IMR-90 (cell line): ENCODE measurements around the gene NUP58. TPM values are rescaled to one million over a fixed set of nuclear protein-coding genes. Genes with fewer than 3 reads are reported as not detected.

Experiments used
- ATAC-seq: fragments of 200-7000 bp; cut with Tn5 transposase; 2 replicates; pipeline ENCODE4 v1.9.1; 2020; ENCODE audit warnings: low read depth, mild to moderate bottlenecking, moderate library complexity
- BruUV-seq: library from RNA; stranded (reverse); fragments of 400-500 nt; replicated peaks from 2 replicates; lab custom pipeline; 2021; lab: Mats Ljungman, UMichigan
- CTCF ChIA-PET: fragments of 300-600 bp; formaldehyde crosslinking; extraction: SDS; loops from one replicate; lab custom pipeline; 2021; ENCODE audit warnings: antibody characterized with exemption; lab: Yijun Ruan, JAX
- POLR2A ChIA-PET: fragments of 300-600 bp; sonication (Branson Sonifier 250); formaldehyde crosslinking; loops from one replicate; lab custom pipeline; 2022; ENCODE audit warnings: antibody characterized with exemption; ENCODE audit not compliant: unreplicated experiment; lab: Charles Lee
- DNase-seq: peaks from one replicate; pipeline ENCODE4 v3.0.0; 2013
- H2AFZ ChIP-seq: replicated peaks from 2 replicates; pipeline ENCODE3; 2013; ENCODE audit warnings: low read length, mild to moderate bottlenecking; ENCODE audit not compliant: poor library complexity
- H2AK5ac ChIP-seq: 2 replicates; pipeline ENCODE4 v1.6.1; 2013; ENCODE audit warnings: low read depth, low read length, inconsistent platforms
- H2AK9ac ChIP-seq: replicated peaks from 2 replicates; pipeline ENCODE3; 2013; ENCODE audit warnings: mild to moderate bottlenecking, low read depth, low read length, moderate library complexity; ENCODE audit not compliant: poor library complexity
- H2BK120ac ChIP-seq: 2 replicates; pipeline ENCODE4 v1.6.1; 2013; ENCODE audit warnings: low read depth, low read length, inconsistent platforms
- H2BK15ac ChIP-seq: 3 replicates; pipeline ENCODE4 v1.6.1; 2013; ENCODE audit warnings: low read depth, low read length, inconsistent platforms
- H2BK20ac ChIP-seq: 2 replicates; pipeline ENCODE4 v1.6.1; 2013; ENCODE audit warnings: low read depth, mild to moderate bottlenecking, inconsistent platforms, low read length, moderate library complexity
- H2BK5ac ChIP-seq: 2 replicates; pipeline ENCODE4 v1.6.1; 2013; ENCODE audit warnings: mild to moderate bottlenecking, low read depth, low read length, inconsistent platforms; ENCODE audit not compliant: poor library complexity, severe bottlenecking
- H3K14ac ChIP-seq: replicated peaks from 2 replicates; pipeline ENCODE4 v1.6.1; 2013; ENCODE audit warnings: low read depth, low read length, inconsistent platforms
- H3K18ac ChIP-seq: 2 replicates; pipeline ENCODE4 v1.6.1; 2013; ENCODE audit warnings: low read depth, low read length, control low read depth
- H3K23ac ChIP-seq: 2 replicates; pipeline ENCODE4 v1.6.1; 2013; ENCODE audit warnings: low read depth, low read length, inconsistent platforms
- H3K27ac ChIP-seq: 2 replicates; pipeline ENCODE4 v1.5.1; 2013; ENCODE audit warnings: mild to moderate bottlenecking, control low read depth, low read length; ENCODE audit not compliant: insufficient read depth
- H3K27me3 ChIP-seq: 2 replicates; pipeline ENCODE4 v1.6.1; 2013; ENCODE audit warnings: low read length; ENCODE audit not compliant: control insufficient read depth, insufficient read depth
- H3K36me3 ChIP-seq: 2 replicates; pipeline ENCODE4 v1.6.1; 2013; ENCODE audit warnings: low read length, mixed read lengths; ENCODE audit not compliant: control insufficient read depth, insufficient read depth
- H3K4ac ChIP-seq: 2 replicates; pipeline ENCODE4 v1.6.1; 2013; ENCODE audit warnings: low read depth, low read length, inconsistent platforms
- H3K4me1 ChIP-seq: 2 replicates; pipeline ENCODE4 v1.6.1; 2013; ENCODE audit warnings: low read length, mixed read lengths; ENCODE audit not compliant: control insufficient read depth, insufficient read depth
- H3K4me2 ChIP-seq: 2 replicates; pipeline ENCODE4 v1.6.1; 2013; ENCODE audit warnings: low read depth, mild to moderate bottlenecking, control low read depth, low read length, moderate library complexity
- H3K4me3 ChIP-seq: 2 replicates; pipeline ENCODE4 v1.5.1; 2013; ENCODE audit warnings: low read depth, mild to moderate bottlenecking, control low read depth, low read length, moderate library complexity; ENCODE audit not compliant: insufficient read depth
- H3K56ac ChIP-seq: 2 replicates; pipeline ENCODE4 v1.6.1; 2013; ENCODE audit warnings: low read length, inconsistent platforms; ENCODE audit not compliant: insufficient read depth; ENCODE audit errors: extremely low read depth
- H3K79me1 ChIP-seq, 2 experiments: 2 replicates each; pipeline ENCODE4 v1.6.1; 2013; ENCODE audit warnings: low read length in 2 of 2, inconsistent platforms in 1 of 2, low read depth in 1 of 2
- H3K9ac ChIP-seq: 2 replicates; pipeline ENCODE4 v1.6.1; 2013; ENCODE audit warnings: low read depth, low read length, control low read depth
- H3K9me1 ChIP-seq: 2 replicates; pipeline ENCODE4 v1.6.1; 2013; ENCODE audit warnings: low read length, inconsistent platforms; ENCODE audit not compliant: insufficient read depth
- H3K9me3 ChIP-seq: 2 replicates; pipeline ENCODE4 v1.6.1; 2013; ENCODE audit warnings: low read length; ENCODE audit not compliant: control insufficient read depth, insufficient read depth
- H4K20me1 ChIP-seq: 2 replicates; pipeline ENCODE4 v1.6.1; 2013; ENCODE audit warnings: low read length, inconsistent platforms; ENCODE audit not compliant: insufficient read depth
- H4K5ac ChIP-seq: 2 replicates; pipeline ENCODE4 v1.6.1; 2013; ENCODE audit warnings: mild to moderate bottlenecking, low read depth, low read length, control low read depth
- H4K8ac ChIP-seq, 2 experiments: 2 replicates each; pipeline ENCODE4 v1.6.1; 2013; ENCODE audit warnings: low read depth in 2 of 2, low read length in 2 of 2, control low read depth in 1 of 2, inconsistent platforms in 1 of 2
- H4K91ac ChIP-seq: 2 replicates; pipeline ENCODE4 v1.6.1; 2013; ENCODE audit warnings: low read depth, low read length, inconsistent platforms; ENCODE audit not compliant: insufficient read depth
- CEBPB ChIP-seq: IDR thresholded peaks from 2 replicates; pipeline ENCODE4 v1.6.1; 2012; ENCODE audit warnings: low read depth, low read length, improper control_type of control experiment
- FOS ChIP-seq: fragments of 150-350 bp; IDR thresholded peaks from 2 replicates; pipeline ENCODE4 v1.6.1; 2016; ENCODE audit warnings: low read depth, low read length
- MAFK ChIP-seq: IDR thresholded peaks from 2 replicates; pipeline ENCODE4 v1.6.1; 2012; ENCODE audit warnings: low read depth, low read length, improper control_type of control experiment
- MAZ ChIP-seq: IDR thresholded peaks from 2 replicates; pipeline ENCODE4 v1.6.1; 2012; ENCODE audit warnings: low read depth, mild to moderate bottlenecking, low read length, improper control_type of control experiment, moderate library complexity, borderline replicate concordance
- MXI1 ChIP-seq: IDR thresholded peaks from 2 replicates; pipeline ENCODE4 v1.6.1; 2012; ENCODE audit warnings: low read depth, mild to moderate bottlenecking, low read length, moderate library complexity, borderline replicate concordance
- NFE2L2 ChIP-seq: fragments of 150-350 bp; IDR thresholded peaks from 2 replicates; pipeline ENCODE4 v1.6.1; 2016; ENCODE audit warnings: low read depth, mild to moderate bottlenecking, low read length
- POLR2A ChIP-seq: IDR thresholded peaks from 2 replicates; pipeline ENCODE4 v1.6.1; 2012; ENCODE audit warnings: mild to moderate bottlenecking, low read depth, low read length
- RCOR1 ChIP-seq: IDR thresholded peaks from 2 replicates; pipeline ENCODE4 v1.6.1; 2012; ENCODE audit warnings: mild to moderate bottlenecking, low read length, improper control_type of control experiment; ENCODE audit not compliant: insufficient replicate concordance
- RFX5 ChIP-seq: IDR thresholded peaks from 2 replicates; pipeline ENCODE4 v1.8.0; 2012; ENCODE audit warnings: low read depth, mild to moderate bottlenecking, low read length, moderate library complexity
- SMC3 ChIP-seq: fragments of 150-350 bp; IDR thresholded peaks from 2 replicates; pipeline ENCODE4 v1.6.1; 2016; ENCODE audit warnings: low read depth, mild to moderate bottlenecking, antibody characterized with exemption, low read length, moderate library complexity
- USF2 ChIP-seq: fragments of 150-350 bp; IDR thresholded peaks from 2 replicates; pipeline ENCODE4 v1.6.1; 2017; ENCODE audit warnings: mild to moderate bottlenecking, antibody characterized with exemption, low read length, low read depth
- WGBS, 2 experiments: methylation state at CpG; one replicate each; pipeline versions ENCODE4 v1.1.5 to v1.1.7; 2013; ENCODE audit warnings: missing lambda C conversion rate in 2 of 2; ENCODE audit not compliant: insufficient read length in 1 of 2; ENCODE audit errors: extremely low coverage in 2 of 2; 5-methylcytosine and 5-hydroxymethylcytosine counted together
- dilution Hi-C: fragments of 300-500 bp; cut with HindIII; formaldehyde crosslinking; loops from one replicate; pipeline ENCODE4 v1.14.3; 2018; ENCODE audit warnings: low sequenced_read_pairs; ENCODE audit not compliant: unreplicated experiment
- in situ Hi-C: fragments of 300-500 bp; cut with MboI; formaldehyde crosslinking; loops from 3 replicates; pipeline ENCODE4 v1.14.3; 2019; ENCODE audit warnings: low sequenced_read_pairs, inconsistent platforms, mixed read lengths
- intact Hi-C: fragments of 100-400 bp; cut with micrococcal nuclease; formaldehyde crosslinking; loops from 2 replicates; pipeline ENCODE4 v1.10.0; 2022
- polyA plus RNA-seq, 3 experiments: library from polyadenylated mRNA; depleted of rRNA; stranded (reverse); fragments of >200 nt; gene quantifications; 2 replicates each; pipeline ENCODE4 v1.2.3, GENCODE V29; 2012; ENCODE audit warnings: low replicate concordance in 1 of 3
- total RNA-seq: library from RNA; depleted of rRNA; stranded (reverse); fragments of >200 nt; gene quantifications from 2 replicates; pipeline ENCODE4 v1.2.3, GENCODE V29; 2012
- TF ChIP-seq, protein P1 (sequence below): conservative IDR thresholded peaks from 2 replicates; pipeline ENCODE4 v1.5.1; 2012; ENCODE audit warnings: mild to moderate bottlenecking, low read depth, low read length, improper control_type of control experiment

NUP58 gene
- total and polyA plus RNA-seq, 2 of the 4 experiments (the other 2 are of a cell fraction) = 29.7 to 50.7 TPM

- H4K5ac ChIP-seq = no peak overlapping the region
- no TSS peak for BruUV-seq
- intact Hi-C loops = no loop called here
- no peak overlapping the region for H2AK5ac ChIP-seq
- H3K9ac ChIP-seq = no peak overlapping the region
- H4K20me1 ChIP-seq = no peaks in the 10 kb centered on the region
- H2BK20ac ChIP-seq = no peak overlapping the region
- DNase-seq (peak; percentile 28), ATAC-seq (no peak)
- no peak overlapping the region for H3K4me3 ChIP-seq
- H2AK9ac ChIP-seq = no peak overlapping the region
- peaks cover 9% of the 10 kb centered on the region in 2 experiments for H3K79me1 ChIP-seq
- H2BK120ac ChIP-seq = no peak overlapping the region
- H3K4me1 ChIP-seq = no peaks in the 10 kb centered on the region
- POLR2A ChIA-PET = interaction anchor here (0.6 kb wide), 1 partner anchor 737 kb away, joined by 3 read pairs; no protein-coding TSS in a partner anchor
- H3K14ac ChIP-seq = no peak overlapping the region
- no peak overlapping the region for H2BK15ac ChIP-seq
- H3K23ac ChIP-seq = no peak overlapping the region
- no peak overlapping the region for H2BK5ac ChIP-seq
- CTCF ChIA-PET = interaction anchor here (0.8 to 0.9 kb wide), 2 partner anchors 11 to 1368 kb away, joined by 3 to 4 read pairs; no protein-coding TSS in a partner anchor
- in situ Hi-C loops = no loop called here
- dilution Hi-C loops = no loop called here
- no peaks in the 10 kb centered on the region; the same call in 1 of the 2 replicates for H3K9me1 ChIP-seq
- WGBS, 2 experiments = no CpG with 5 or more reads among the region's 1 CpG
- H3K4me2 ChIP-seq = no peak overlapping the region
- H3K4ac ChIP-seq = no peak overlapping the region
- H4K8ac ChIP-seq = no peak overlapping the region
- H3K36me3 ChIP-seq = peaks cover 33% of the 10 kb centered on the region
- TF ChIP-seq RCOR1 (no peak), MAZ (no peak), POLR2A (no peak), MAFK (no peak), CEBPB (no peak), RFX5 (no peak), USF2 (no peak), SMC3 (no peak), FOS (no peak), MXI1 (no peak), NFE2L2 (no peak)
- TF ChIP-seq, protein P1, sequence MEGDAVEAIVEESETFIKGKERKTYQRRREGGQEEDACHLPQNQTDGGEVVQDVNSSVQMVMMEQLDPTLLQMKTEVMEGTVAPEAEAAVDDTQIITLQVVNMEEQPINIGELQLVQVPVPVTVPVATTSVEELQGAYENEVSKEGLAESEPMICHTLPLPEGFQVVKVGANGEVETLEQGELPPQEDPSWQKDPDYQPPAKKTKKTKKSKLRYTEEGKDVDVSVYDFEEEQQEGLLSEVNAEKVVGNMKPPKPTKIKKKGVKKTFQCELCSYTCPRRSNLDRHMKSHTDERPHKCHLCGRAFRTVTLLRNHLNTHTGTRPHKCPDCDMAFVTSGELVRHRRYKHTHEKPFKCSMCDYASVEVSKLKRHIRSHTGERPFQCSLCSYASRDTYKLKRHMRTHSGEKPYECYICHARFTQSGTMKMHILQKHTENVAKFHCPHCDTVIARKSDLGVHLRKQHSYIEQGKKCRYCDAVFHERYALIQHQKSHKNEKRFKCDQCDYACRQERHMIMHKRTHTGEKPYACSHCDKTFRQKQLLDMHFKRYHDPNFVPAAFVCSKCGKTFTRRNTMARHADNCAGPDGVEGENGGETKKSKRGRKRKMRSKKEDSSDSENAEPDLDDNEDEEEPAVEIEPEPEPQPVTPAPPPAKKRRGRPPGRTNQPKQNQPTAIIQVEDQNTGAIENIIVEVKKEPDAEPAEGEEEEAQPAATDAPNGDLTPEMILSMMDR = no peak
- H3K18ac ChIP-seq = no peak overlapping the region
- no peaks in the 10 kb centered on the region for H3K27me3 ChIP-seq
- no peak overlapping the region for H2AFZ ChIP-seq
- H3K56ac ChIP-seq = no peak overlapping the region
- no peak overlapping the region for H4K91ac ChIP-seq
- no peak overlapping the region for H3K27ac ChIP-seq
- H3K9me3 ChIP-seq = no peaks in the 10 kb centered on the region
Observed at GRCh38 chr13:25330541-25330940, 29.1 kb downstream of the NUP58 start.
